ENCODE measurements around the gene GORASP1.

The GORASP1 gene

GRCh38 chr3:39140341-39140971, 33.0 kb upstream of the GORASP1 start:
- DNase-seq, result no peak

- no peak for DNase-seq
These were observed 32.0 kb upstream of the GORASP1 start for GRCh38 chr3:39139442-39139841.

GRCh38 chr3:39138804-39139415, 31.5 kb upstream of the GORASP1 start:
- no peak for DNase-seq

GRCh38 chr3:39137991-39138803, 30.8 kb upstream of the GORASP1 start:
- DNase-seq, result no peak

GRCh38 chr3:39137435-39137936, 30.1 kb upstream of the GORASP1 start:
- no peak for DNase-seq

GRCh38 chr3:39136533-39137434, 29.4 kb upstream of the GORASP1 start:
- no peak for DNase-seq

GRCh38 chr3:39135170-39135805, 27.9 kb upstream of the GORASP1 start:
- no peak for DNase-seq

- DNase-seq, result no peak
These were observed 26.9 kb upstream of the GORASP1 start for GRCh38 chr3:39134305-39134704.

GRCh38 chr3:39133822-39134221, 26.4 kb upstream of the GORASP1 start:
- DNase-seq, result no peak

- DNase-seq, result no peak
These were observed 25.7 kb upstream of the GORASP1 start for GRCh38 chr3:39133093-39133490.

GRCh38 chr3:39132096-39133092, 25.0 kb upstream of the GORASP1 start:
- no peak for DNase-seq

- DNase-seq, result no peak
These were observed 23.4 kb upstream of the GORASP1 start for GRCh38 chr3:39130693-39131265.

GRCh38 chr3:39130026-39130425, 22.6 kb upstream of the GORASP1 start:
- DNase-seq, result no peak

GRCh38 chr3:39128951-39129350, 21.5 kb upstream of the GORASP1 start:
- no peak for DNase-seq

- DNase-seq, result no peak
These were observed 20.5 kb upstream of the GORASP1 start for GRCh38 chr3:39127908-39128304.

GRCh38 chr3:39127269-39127907, 20.0 kb upstream of the GORASP1 start:
- DNase-seq, result peak; percentile 7

- peak; percentile 12 for DNase-seq
These were observed 19.2 kb upstream of the GORASP1 start for GRCh38 chr3:39126532-39127071.

GRCh38 chr3:39125841-39126500, 18.5 kb upstream of the GORASP1 start:
- no peak for DNase-seq

All from NCI-H2171 treated with DMSO at 0.1 percent for 48 hours (cell line).